ENCODE results near the gene SIGLEC7.

Gene SIGLEC7

DNA sequence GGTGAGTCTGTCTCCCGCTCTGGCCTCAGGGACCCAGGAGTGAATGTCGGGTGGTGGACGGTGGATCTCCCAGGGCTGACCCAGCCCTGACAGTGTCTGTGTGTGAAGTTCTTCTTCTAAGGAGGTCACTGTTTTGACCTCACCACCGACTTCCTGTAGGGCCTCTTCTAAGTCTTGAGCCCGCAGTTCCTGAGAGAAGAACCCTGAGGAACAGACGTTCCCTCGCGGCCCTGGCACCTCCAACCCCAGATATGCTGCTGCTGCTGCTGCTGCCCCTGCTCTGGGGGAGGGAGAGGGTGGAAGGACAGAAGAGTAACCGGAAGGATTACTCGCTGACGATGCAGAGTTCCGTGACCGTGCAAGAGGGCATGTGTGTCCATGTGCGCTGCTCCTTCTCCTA lies at the start of gene SIGLEC7:
TSS of gene SIGLEC7 (plus strand) at position 183 of the 400 bp plus-strand sequence. CDS start at position 252, 69 bp downstream.
- no peak for DNase-seq (ENCODE audit: low read depth)

DNA sequence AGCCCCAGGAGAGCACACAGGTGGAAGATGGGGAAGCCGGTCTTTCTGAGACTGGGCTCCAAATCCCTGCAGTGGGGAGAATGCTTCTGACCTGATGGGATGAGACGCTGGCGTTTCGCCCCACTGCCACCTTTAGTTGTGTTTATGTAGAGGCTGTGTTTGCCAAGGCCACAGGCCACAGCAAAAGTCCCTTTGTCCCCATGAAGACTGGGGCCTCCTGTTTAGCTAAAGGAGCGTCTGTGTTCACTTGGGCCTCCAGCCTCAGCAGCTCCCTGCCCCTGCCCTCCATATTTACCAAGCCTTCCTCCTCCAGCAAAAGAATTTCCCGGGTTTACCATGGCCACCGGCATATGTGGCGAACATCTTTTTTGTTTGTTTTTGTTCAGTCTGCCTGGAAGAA lies 49.0 kb upstream of the SIGLEC7 start:
- no peak for DNase-seq (ENCODE audit: low read depth)

DNA sequence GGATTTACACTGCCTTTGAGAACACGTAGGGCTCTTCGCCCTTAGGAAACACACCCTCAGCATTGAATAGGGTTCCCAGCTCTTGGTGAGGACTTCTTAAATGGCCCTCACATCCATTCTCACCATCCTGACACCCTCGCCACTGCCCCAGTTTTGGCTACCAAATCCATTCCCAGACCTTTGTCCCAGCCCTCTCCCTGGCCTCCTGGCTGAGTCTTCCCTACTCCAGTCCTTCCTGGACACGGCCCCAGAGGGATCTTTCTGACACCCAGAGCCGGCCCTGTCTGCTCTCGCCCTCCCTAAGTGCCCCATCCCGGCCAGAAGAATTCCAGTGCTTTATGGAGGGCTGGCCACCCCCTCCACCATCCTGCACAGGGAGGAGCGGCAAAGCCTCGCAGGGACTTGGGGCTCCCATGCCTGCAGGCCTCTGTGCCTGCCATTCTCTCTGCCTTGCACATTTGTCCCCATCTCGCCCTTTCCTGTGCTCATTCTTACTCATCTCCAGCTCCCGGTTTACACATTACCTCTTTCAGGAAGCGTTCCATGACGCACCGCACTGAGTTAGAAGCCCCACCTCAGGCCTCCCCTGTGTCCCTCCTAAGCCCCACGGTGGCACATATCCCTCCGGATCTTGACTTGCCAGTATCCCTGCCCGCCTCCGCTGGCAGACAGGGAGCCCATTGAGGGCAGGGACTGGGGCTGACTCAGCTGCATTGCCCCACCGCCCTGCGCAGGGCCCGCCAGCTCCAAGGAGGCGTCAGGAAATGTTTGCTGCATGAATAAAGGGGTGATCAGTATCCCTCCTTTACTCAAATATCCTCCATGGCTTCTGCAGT lies 48.4 kb upstream of the SIGLEC7 start:
- no peak for DNase-seq (ENCODE audit: low read depth)

DNA sequence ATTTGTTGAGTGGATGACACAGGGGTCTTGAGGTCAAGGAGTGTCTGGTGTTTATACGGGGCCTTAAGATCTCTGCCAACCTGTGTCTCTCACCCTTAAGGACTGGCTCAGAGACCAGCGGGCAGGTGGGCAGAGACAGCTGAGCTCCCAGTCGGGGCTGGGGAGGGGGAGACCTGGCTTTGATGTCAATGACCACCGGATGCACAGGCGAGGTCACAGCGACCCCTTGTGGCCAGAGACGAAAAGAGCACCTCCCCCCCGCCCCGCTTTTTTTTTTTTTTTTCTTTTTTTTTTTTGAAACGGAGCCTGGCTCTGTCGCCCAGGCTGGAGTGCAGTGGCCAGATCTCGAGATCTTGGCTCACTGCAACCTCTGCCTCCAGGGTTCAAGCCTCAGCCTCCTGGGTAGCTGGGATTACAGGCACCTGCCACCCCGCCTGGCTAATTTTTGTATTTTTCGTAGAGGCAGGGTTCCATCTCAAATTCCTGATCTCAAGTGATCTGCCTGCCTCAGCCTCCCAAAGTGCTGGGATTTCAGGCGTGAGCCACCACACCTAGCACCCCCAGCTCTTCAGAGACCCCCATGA lies 47.3 kb upstream of the SIGLEC7 start:
- DNase-seq (ENCODE audit: low read depth) = no peak

DNA sequence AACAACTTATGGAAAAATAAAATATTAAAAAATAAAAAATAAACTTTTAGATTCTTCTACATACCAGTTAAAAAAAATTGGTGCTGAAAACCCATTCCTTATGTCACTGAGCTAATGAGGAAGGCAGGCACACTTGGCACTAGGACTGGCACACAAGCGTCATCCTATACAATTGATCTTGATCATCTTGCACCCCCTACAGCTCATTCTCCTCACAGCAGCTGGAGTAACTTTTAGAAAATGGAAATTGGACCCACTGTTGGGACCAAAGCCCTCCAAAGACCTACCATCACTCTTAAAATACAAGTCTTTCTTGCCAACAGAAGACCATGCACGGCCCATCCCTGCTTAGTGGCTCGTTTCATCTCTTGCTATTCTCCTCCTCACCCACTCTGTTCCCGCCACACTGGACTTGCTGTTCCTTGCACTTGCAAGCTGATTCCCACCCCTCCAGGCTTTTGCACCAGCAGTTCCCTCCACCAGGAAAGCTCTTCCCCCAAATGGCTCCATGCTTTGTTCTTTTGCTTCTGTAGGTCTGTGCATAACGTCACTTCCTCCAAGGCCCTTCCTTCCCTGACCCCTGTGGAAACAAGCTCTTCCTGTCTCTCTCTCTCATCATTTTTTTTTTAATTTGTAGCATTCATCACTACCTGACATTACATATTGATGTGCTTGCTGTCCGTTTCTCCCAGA lies 45.5 kb upstream of the SIGLEC7 start:
- DNase-seq (ENCODE audit: low read depth) = no peak

DNA sequence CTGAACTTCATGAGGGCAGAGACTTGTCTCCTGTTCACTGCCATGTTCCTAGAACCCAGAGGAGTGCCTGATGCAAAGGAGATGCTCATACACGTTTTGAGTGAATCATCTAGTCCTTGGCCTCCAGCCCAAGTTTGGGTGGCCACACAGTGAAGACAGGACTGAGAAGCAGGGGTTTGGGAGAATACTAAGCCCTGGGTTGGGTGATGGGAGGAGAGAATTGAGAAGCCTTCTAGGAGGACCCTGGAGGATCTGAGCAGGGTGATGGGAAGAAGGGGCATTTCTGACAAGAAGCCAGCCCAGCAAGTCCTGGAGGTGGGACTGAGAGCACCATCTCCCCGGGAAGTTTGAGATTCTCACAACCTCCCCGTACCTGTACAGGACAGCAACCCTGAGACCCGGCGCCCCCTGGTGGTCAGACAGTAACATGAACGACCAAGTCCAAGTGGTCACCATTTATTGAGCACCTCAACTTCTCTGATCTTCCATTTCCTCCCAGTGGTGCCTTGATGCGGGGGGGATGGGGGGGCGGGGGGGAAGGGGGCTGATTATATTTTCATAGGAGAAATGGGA lies 44.8 kb upstream of the SIGLEC7 start:
- DNase-seq (ENCODE audit: low read depth) = peak; percentile 52

DNA sequence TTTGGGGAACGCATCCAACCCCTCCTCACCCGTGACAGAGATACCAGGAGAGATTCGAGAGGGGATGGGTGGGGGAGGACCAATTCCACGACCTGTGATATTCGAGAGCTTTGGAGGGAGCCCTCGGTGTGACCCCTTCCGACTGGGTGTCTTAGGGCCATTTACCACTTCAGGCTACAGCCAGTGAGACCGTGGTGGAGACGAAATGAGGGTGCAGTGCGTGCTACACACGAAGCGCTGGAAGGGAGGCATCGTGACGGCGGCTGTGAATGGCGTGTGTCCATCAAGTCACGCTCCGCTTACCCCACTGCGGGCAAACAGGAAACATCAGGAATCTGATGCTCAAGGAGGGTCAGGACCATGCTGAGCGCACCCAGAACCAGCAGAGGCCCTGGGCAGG lies 44.3 kb upstream of the SIGLEC7 start:
- DNase-seq (ENCODE audit: low read depth) = no peak

DNA sequence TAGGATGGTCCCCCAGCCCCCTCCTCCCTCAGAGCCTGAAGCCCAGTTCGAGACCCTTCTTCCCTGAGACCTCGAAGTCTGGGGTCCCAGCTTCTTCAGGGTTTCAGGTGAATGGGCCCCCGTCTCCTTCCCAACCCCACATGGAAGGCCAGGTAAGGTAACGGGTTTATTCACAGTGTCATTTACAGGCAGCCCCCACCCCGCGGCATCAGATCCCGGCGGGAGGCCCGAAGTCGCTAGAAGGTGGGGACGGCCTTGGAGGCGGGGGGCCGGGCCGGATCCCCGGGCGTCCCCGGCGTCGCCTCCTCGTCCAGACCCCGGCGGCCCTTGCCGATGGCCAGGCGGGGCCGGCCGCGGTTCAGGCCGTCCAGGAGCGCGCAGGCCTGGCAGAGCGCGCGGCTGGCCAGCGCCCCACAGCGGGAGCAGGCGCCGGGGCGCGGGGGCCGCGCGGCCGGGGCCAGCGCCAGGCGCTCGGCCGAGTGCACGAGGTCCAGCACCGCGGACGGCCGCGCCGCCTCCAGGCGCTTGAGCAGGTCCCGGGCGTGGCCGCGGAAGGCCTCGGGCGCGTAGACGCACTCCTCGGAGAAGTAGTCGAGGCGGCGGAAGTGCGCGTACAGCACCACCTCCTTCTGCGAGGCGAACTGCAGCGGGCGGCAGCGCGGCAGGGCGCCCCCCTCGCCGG lies 43.6 kb upstream of the SIGLEC7 start:
- DNase-seq (ENCODE audit: low read depth) = peak; percentile 45

DNA sequence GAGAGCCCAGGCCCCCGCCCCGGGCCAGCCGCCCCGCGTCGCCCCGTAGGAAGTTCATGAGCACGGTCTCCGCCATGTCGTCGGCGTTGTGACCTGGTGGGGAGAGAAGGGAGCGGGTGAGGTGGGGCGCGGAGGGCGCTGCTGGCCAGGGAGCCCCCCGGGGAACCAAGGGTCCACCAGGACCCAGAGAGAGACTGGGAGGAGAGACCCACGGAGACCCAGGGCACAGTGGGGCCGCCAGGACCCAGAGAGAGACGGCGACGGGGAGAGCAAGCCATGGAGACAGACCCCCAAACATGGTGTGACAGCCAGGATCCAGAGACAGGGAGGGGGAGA lies 43.1 kb upstream of the SIGLEC7 start:
- DNase-seq (ENCODE audit: low read depth) = no peak

DNA sequence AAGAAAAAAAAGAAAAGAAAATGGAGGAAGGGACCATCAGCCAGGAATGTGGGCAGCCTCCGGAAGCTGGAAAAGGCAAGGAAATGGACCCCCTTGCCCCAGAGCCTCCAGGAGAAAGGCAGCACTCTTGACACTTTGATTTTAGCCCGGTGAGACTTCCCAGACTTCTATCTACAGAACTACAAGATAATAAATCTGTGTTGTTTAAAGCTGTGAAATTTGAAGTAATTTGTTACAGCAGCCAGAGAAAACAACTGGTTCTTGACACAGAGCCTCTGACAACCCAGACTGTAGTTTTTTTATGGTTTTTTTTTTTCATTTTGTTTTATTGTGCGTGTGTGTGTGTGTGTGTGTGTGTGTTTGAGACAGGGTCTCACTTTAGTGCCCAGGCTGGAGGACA lies 41.5 kb upstream of the SIGLEC7 start:
- DNase-seq (ENCODE audit: low read depth) = no peak

DNA sequence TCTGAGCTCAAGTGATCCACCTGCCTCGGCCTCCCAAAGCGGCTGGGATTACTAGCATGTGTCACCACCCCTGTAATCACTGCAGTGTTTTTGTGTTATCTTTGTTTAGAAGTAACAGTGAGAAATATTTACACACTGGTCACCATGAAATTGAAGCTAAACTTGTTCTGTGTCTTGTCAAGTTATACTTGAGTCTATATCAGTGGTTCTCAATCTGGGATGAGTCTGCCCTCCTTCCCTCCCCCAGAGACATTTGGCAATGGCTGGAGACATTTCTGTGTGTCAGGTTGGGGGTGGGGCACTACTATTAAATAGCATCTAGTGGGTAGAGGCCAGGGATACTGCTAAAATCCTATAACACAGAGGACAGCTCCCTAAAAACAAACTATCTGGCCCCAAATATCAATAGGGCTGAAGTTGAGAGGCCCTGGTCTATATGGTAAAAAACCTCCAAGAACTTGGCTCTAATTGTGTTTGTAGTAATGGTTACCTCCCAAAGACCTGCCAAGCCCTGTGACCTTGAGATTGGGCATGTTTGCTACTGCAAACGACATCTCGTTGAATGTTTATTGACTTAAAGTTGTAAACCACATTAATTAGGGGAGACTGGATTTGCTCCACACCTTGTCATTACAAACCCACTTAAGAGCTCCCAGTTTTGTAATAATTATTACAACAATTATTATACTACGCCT lies 40.8 kb upstream of the SIGLEC7 start:
- peak; percentile 17 for DNase-seq (ENCODE audit: low read depth)

DNA sequence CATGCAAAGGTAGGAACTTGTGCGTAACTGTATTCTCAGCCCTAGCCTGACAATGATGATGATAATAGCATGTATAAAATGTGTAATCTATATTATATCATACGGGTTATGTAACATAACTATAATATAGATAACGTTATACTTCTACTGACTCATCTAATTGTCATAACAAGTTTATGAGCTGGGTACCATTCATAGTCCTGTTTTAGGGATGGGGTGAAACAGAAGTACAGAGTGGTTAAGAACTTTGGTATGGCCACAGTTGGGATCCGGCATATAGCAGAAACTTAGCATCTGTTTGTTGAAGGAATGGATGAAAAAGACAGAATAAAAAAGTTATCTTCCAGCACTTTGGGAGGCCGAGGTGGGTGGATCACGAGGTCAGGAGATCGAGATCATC lies 39.1 kb upstream of the SIGLEC7 start:
- no peak for DNase-seq (ENCODE audit: low read depth)

DNA sequence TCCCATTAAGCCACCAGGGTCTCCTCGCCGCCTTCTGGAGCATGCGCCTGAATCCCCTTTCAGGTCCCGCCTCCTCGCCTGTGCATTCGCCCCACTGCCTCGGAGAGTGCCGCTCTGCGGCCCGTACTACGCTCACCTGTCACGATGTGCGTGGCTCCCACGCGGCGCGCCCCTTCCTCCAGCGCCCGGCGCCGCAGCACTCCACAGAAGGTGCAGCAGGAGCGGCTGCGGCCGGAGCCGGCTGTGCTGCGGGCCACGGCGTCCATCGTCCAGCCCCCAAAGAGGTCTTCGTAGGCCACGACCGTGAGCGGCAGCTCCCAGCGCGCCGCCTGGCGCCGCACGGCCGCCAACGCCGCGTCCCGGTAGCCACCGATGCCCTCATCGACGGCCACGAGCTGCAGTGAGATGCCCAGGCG lies 38.2 kb upstream of the SIGLEC7 start:
- DNase-seq (ENCODE audit: low read depth) = no peak

DNA sequence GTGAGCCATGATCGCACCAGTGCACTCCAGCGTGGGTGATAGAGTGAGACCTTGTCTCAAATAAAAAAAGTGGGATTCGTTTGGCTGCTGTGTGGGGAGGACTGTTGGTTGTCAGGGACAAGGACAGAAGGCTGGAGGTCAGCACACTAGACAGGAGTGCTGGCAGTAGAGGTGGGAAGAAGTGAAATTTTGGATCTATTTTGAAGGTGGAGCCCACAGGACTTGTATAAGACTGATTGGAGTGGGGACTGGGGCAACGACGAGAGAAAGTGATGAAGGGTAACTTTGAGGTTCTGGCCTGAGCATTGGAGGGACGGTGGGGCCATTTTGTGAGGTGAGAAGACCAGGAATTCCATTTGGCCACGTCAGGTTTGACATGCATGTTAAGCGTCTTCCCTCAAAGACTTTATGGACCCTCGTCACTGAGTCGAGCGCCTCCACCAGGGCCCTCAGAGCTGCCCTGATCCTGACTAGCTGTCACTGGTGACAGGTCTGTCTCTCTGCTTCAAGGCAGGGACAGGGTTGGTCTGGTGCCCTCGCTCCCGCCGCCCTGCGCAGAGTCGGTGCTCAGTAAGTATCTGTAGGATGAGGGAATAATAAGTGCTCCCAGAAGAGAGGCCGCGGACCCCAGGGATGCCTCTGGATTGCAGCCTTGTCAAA lies 34.6 kb upstream of the SIGLEC7 start:
- peak; percentile 29 for DNase-seq (ENCODE audit: low read depth)

DNA sequence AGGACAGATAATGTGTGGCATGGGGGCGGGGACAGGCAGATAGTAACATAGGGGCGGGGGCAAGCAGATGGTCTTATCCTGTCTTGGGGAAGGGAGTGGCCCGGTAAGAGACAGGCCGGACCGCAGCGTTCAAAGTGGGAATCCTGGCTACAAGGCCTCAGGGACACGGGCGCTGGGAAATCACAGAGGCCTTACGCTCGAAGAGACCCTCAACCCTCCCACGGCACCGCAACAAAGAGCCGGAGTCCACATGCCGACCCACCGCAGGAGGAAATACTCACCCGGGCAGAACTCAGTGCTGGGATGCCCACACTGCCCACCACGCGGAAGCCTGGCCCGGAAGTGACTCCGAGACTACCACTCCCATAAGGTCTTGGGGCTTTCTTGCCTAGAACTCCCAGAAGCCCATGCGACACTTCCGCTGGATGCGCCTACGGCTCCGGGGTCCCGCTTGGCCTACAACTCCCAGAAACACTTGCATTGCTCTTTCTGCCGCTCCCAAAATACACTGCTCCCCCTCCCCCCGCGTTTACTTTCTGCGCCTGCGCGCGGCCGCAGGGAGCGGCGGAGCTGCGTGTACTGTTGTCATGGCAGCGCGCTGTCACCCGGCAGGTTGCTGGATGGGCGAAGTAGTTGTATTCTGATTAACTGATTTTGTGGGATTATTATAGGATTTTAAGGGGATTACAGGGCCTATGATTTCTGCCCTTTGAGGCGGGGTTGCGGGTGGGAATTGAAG lies 33.9 kb upstream of the SIGLEC7 start, which contains the start of gene CTU1:
TSS of gene CTU1 (minus strand) at position 344 of the 739 bp plus-strand sequence. CDS start 3,840 bp downstream, outside the sequence.
- DNase-seq (ENCODE audit: low read depth) = peak; percentile 100

DNA sequence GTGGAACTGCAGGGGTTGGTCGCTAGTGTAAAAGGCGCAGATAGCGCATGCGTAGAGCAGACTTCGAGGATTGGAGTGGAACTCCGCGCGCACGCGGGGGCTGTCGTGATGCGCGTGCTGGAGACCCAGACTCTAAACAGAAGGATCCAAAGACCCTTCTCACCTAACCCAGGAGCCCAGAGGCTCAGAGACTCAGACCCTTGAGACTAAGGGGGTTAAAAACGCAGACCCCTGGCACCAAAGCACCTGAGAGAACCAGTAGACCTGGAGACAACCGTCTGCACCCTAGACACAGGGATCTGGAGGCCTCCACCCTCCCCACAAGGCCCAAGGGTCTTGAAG lies 33.3 kb upstream of the SIGLEC7 start:
- no peak for DNase-seq (ENCODE audit: low read depth)

DNA sequence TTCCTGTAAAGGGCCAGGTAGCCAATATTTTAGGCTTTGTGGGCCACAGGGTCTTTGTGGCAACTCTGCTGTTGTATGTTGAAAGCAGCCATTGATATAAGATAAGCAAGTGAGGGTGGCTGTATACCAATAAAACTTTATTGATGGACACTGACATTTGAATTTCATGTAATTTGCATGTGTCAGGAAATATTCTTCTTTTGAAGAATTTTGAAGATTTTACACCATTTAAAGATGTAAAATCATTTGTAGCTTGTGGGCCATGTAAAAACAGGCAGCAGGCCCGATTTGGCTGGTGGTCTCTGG lies 31.5 kb upstream of the SIGLEC7 start:
- DNase-seq (ENCODE audit: low read depth) = no peak

DNA sequence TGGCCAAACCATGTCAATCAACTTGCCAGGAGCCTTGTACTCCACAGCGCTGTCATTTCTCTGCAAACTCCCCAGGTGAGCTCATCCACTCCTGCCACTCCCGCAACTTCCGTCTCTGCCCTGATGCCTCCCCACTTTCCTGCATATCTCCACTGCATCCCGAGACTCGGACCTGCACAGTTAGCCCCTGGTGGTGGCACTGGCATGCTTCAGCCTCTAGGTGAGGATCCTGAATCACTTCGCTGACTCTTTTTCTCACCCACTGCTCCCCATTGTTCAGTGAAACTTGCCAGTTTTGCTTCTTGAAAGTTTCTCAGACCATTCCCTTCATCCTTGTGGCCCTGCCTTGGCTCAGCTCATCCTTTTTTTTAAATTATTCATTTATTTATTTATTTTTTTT lies 30.5 kb upstream of the SIGLEC7 start:
- DNase-seq (ENCODE audit: low read depth) = no peak

DNA sequence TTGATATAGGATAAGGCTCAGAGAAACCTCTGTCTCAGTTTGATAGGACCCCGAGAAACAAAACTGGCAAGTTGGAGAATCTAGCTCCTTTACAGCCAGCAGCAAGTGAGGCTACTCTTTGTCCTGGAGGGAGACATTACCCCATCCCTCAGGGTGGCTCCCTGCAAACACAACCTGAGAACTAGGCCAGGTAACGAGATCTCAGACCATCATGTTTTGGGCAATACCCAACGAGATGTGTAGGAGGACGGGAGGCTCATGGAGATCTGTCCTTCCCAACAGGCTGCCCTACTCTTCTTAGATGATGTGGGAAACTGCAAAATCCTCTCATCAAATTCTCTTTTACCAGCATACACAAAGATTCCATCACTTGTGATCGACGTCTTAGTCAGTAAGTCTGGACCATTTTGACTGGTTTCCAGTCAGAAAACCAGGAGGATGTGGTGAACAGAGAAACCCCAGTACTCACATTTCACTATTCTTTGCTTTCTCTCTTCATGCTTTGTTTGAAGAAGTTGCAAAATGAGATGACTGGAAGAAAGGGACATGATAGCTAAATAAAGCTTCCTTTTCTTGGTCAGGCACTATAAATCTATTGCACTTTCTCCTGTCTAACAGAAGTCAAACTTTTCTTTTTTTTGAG lies 27.9 kb upstream of the SIGLEC7 start:
- no peak for DNase-seq (ENCODE audit: low read depth)

DNA sequence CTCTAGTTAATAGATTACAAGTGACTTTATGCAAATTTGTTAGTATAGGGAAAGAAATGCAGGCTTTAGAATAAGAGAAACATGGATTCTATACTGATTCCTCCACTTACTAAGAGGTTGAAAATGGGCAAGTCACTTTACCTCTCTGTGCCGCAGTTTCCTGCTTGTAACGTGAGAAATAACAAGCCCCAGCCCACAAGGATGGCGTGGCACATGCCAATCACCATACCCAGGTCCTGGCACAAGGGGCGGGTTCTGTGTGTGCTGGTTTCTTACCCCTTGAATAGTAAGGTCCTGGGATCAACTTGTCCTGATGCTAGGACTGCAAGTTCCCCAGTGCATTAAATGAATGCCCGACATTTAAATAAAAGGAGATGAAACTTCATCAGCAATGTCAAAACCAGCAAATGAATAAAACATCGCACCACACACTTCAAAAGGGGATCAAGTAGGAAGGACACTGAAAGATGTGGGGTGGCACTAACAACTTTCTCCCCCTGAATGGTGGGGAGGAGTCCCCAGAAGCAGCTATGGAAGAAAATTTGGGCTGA lies 25.3 kb upstream of the SIGLEC7 start:
- no peak for DNase-seq (ENCODE audit: low read depth)

Measured in iris pigment epithelial cell (primary cell).